Astrocyte (in vitro differentiated cells and primary cell): ENCODE results near the gene SDSL. TPM values are rescaled to one million over a fixed set of nuclear protein-coding genes. Genes with fewer than 3 reads are reported as not detected.

ENCODE experiments used
- DNase-seq: peaks from one replicate; pipeline ENCODE4 v3.0.0-alpha.2; 2010; ENCODE audit warnings: low read depth
- FAIRE-seq: peaks from 2 replicates; lab custom pipeline; 2011; peaks lifted over from hg19 to GRCh38; lab: Jason Lieb, UNC
- H2AFZ ChIP-seq: 2 replicates; pipeline ENCODE4 v1.6.0; 2012; ENCODE audit warnings: low read depth, low read length, inconsistent platforms
- H3K27ac ChIP-seq: 2 replicates; pipeline ENCODE4 v1.5.1; 2011; ENCODE audit warnings: low read depth, low read length, inconsistent platforms
- H3K27me3 ChIP-seq: 2 replicates; pipeline ENCODE4 v1.6.0; 2011; ENCODE audit warnings: low read length, inconsistent platforms; ENCODE audit not compliant: insufficient read depth
- H3K36me3 ChIP-seq: 2 replicates; pipeline ENCODE4 v1.5.1; 2011; ENCODE audit warnings: low read length, inconsistent platforms; ENCODE audit not compliant: insufficient read depth
- H3K4me1 ChIP-seq: 2 replicates; pipeline ENCODE4 v1.5.1; 2011; ENCODE audit warnings: low read length, inconsistent platforms; ENCODE audit not compliant: insufficient read depth
- H3K4me2 ChIP-seq: 2 replicates; pipeline ENCODE4 v1.6.0; 2012; ENCODE audit warnings: low read length, inconsistent platforms
- H3K4me3 ChIP-seq: 2 replicates; pipeline ENCODE4 v1.5.1; 2011; ENCODE audit warnings: low read depth, mild to moderate bottlenecking, low read length, inconsistent platforms; ENCODE audit not compliant: insufficient read depth
- H3K79me2 ChIP-seq: 2 replicates; pipeline ENCODE4 v1.6.0; 2012; ENCODE audit warnings: mild to moderate bottlenecking, low read length, inconsistent platforms; ENCODE audit not compliant: insufficient read depth
- H3K9ac ChIP-seq: 2 replicates; pipeline ENCODE4 v1.6.0; 2012; ENCODE audit warnings: mild to moderate bottlenecking, low read length, inconsistent platforms
- H3K9me3 ChIP-seq: 2 replicates; pipeline ENCODE4 v1.5.1; 2012; ENCODE audit warnings: low read depth, mild to moderate bottlenecking, low read length, inconsistent platforms; ENCODE audit not compliant: insufficient read depth
- H4K20me1 ChIP-seq: 2 replicates; pipeline ENCODE4 v1.6.0; 2012; ENCODE audit warnings: low read length, inconsistent platforms; ENCODE audit not compliant: insufficient read depth
- H3K27ac Mint-ChIP-seq: one replicate; pipeline ENCODE4 v1.8.0; 2021; ENCODE audit warnings: mild to moderate bottlenecking, mixed read lengths; ENCODE audit not compliant: unreplicated experiment
- H3K27me3 Mint-ChIP-seq: one replicate; pipeline ENCODE4 v1.8.0; 2021; ENCODE audit warnings: low read depth, mixed read lengths; ENCODE audit not compliant: unreplicated experiment
- H3K36me3 Mint-ChIP-seq: one replicate; pipeline ENCODE4 v1.8.0; 2021; ENCODE audit warnings: low read depth, mixed read lengths; ENCODE audit not compliant: unreplicated experiment
- H3K4me1 Mint-ChIP-seq: one replicate; pipeline ENCODE4 v1.8.0; 2021; ENCODE audit warnings: low read depth, mixed read lengths; ENCODE audit not compliant: unreplicated experiment
- H3K4me3 Mint-ChIP-seq: one replicate; pipeline ENCODE4 v1.8.0; 2021; ENCODE audit warnings: mild to moderate bottlenecking, moderate library complexity, mixed read lengths; ENCODE audit not compliant: unreplicated experiment
- H3K9me3 Mint-ChIP-seq: one replicate; pipeline ENCODE4 v1.8.0; 2021; ENCODE audit warnings: mild to moderate bottlenecking, mixed read lengths; ENCODE audit not compliant: unreplicated experiment
- CTCF ChIP-seq: IDR thresholded peaks from 2 replicates; pipeline ENCODE4 v1.5.1; 2011; ENCODE audit warnings: low read depth, mild to moderate bottlenecking, inconsistent platforms, low read length, moderate library complexity; ENCODE audit not compliant: insufficient read depth
- EZH2 ChIP-seq: IDR thresholded peaks from 2 replicates; pipeline ENCODE4 v1.6.1; 2012; ENCODE audit warnings: mild to moderate bottlenecking, low read length, inconsistent platforms; ENCODE audit not compliant: insufficient read depth
- total RNA-seq: library from RNA; stranded (reverse); gene quantifications from 2 replicates; pipeline ENCODE4 v1.2.1, GENCODE V29; 2021

SDSL gene
- total RNA-seq, 1 donor from 2014 or later = 9.5 TPM

DNA sequence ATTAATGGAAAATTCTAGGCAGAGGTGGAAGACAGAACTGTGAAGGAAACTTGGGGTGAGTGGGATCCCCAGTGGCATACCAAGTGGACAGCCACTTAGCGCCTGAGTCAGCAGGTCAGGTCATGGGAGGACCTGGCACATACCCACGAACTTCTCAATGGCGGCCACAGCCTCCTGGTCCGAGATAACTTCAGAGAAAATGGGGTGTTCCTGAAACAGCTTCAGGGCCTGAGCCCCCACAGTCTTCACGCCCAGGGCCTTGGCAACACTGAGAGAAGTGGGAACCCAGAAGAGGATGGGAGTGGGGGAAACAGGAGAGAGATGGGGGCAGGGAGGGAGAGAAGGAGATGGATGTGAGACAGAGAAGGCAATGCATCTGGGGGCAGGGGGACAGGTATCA is 28.4 kb upstream of the SDSL start:
- no peak overlapping the region for H3K9ac ChIP-seq
- no peaks in the 10 kb centered on the region for H4K20me1 ChIP-seq
- no peaks in the 10 kb centered on the region for H3K4me1 ChIP-seq
- Mint-ChIP-seq H3K27me3 (peaks cover 15% of the 10 kb centered on the region), H3K9me3 (no peaks in the 10 kb centered on the region), H3K4me1 (no peaks in the 10 kb centered on the region), H3K36me3 (peaks cover 10% of the 10 kb centered on the region), H3K4me3 (no peak overlapping the region), H3K27ac (no peak overlapping the region)
- no peak overlapping the region for H2AFZ ChIP-seq
- no peak overlapping the region for H3K4me3 ChIP-seq
- no peak for DNase-seq
- TF ChIP-seq CTCF (no peak), EZH2 (no peak)
- H3K27ac ChIP-seq = no peak overlapping the region
- H3K4me2 ChIP-seq = no peak overlapping the region
- FAIRE-seq = no peak
- H3K36me3 ChIP-seq = peaks cover 2% of the 10 kb centered on the region
- no peaks in the 10 kb centered on the region for H3K79me2 ChIP-seq
- no peaks in the 10 kb centered on the region for H3K9me3 ChIP-seq
- peaks cover 4% of the 10 kb centered on the region for H3K27me3 ChIP-seq

GRCh38 chr12:113395119-113395518 is 27.1 kb upstream of the SDSL start:
- H3K9me3 ChIP-seq = no peaks in the 10 kb centered on the region
- TF ChIP-seq CTCF (no peak), EZH2 (no peak)
- H3K36me3 Mint-ChIP-seq = peaks cover 10% of the 10 kb centered on the region
- no peaks in the 10 kb centered on the region for H4K20me1 ChIP-seq
- no peak for FAIRE-seq
- no peaks in the 10 kb centered on the region for H3K79me2 ChIP-seq
- no peak overlapping the region for H3K9ac ChIP-seq
- H3K4me3 ChIP-seq = no peak overlapping the region
- H2AFZ ChIP-seq = no peak overlapping the region
- no peak overlapping the region for H3K4me3 Mint-ChIP-seq
- H3K27me3 Mint-ChIP-seq = peaks cover 20% of the 10 kb centered on the region
- H3K4me2 ChIP-seq = no peak overlapping the region
- DNase-seq = no peak
- H3K4me1 ChIP-seq = no peaks in the 10 kb centered on the region
- peaks cover 4% of the 10 kb centered on the region for H3K27me3 ChIP-seq
- H3K4me1 Mint-ChIP-seq = no peaks in the 10 kb centered on the region
- no peak overlapping the region for H3K27ac ChIP-seq
- H3K27ac Mint-ChIP-seq = no peak overlapping the region
- H3K36me3 ChIP-seq = peaks cover 2% of the 10 kb centered on the region
- no peaks in the 10 kb centered on the region for H3K9me3 Mint-ChIP-seq

DNA sequence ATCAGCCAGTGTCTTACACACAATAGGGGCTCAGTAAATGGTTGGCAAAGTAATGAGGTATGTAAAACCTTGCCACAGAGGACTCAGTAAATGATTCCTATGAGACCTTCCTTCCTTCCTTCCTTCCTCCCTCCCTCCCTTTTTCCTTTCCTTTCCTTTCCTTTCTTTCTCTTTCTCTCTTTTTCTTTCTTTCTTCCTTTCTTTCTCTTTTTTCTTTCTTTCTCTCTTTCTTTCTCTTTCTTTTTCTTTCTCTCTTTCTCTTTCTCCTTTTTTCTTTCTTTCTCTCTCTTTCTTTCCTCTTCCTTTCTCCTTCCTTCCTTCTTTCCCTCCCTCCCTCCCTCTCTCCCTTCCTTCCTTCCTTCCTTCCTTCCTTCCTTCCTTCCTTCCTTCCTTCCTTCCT is 26.0 kb upstream of the SDSL start:
- TF ChIP-seq EZH2 (no peak), CTCF (no peak)
- no peaks in the 10 kb centered on the region for H3K4me1 Mint-ChIP-seq

More for the DNA sequence above, 26.0 kb upstream of the SDSL start:
- peaks cover 20% of the 10 kb centered on the region for H3K27me3 Mint-ChIP-seq
- Histone ChIP-seq H3K4me3 (no peak overlapping the region), H3K4me1 (no peaks in the 10 kb centered on the region), H3K27me3 (peaks cover 4% of the 10 kb centered on the region), H3K27ac (no peak overlapping the region), H3K9me3 (no peaks in the 10 kb centered on the region), H4K20me1 (no peaks in the 10 kb centered on the region), H3K4me2 (no peak overlapping the region), H3K36me3 (peaks cover 2% of the 10 kb centered on the region), H3K9ac (no peak overlapping the region), H2AFZ (no peak overlapping the region), H3K79me2 (no peaks in the 10 kb centered on the region)
- FAIRE-seq (no peak), DNase-seq (no peak)
- H3K36me3 Mint-ChIP-seq = peaks cover 9% of the 10 kb centered on the region
- no peak overlapping the region for H3K27ac Mint-ChIP-seq
- H3K9me3 Mint-ChIP-seq = no peaks in the 10 kb centered on the region
- no peak overlapping the region for H3K4me3 Mint-ChIP-seq
